ENCODE results near the gene AGAP1. TPM values are rescaled to one million over a fixed set of nuclear protein-coding genes. Genes with fewer than 3 reads are reported as not detected.

AGAP1 gene
- total RNA-seq, 6 experiments from 2014 or later: 8.1 to 11.2 (median 9.8) TPM

GRCh38 chr2:235501673-235502031 lies 7.8 kb downstream of the AGAP1 start:
- ATAC-seq (no peak), DNase-seq (no peak)
- Histone ChIP-seq H3K27ac (no peak overlapping the region), H3K9me3 (no peaks in the 10 kb centered on the region), H3K27me3 (no peaks in the 10 kb centered on the region), H3K4me3 (no peak overlapping the region), H3K36me3 (no peaks in the 10 kb centered on the region), H3K4me1 (peaks cover 0 to 17% (median 3%) of the 10 kb centered on the region in 4 donors)
- intact Hi-C loops (cut with DNase I): no loop called here
- 39% methylated on average over 7 of the region's 7 CpGs for WGBS (ENCODE audit: insufficient coverage, low coverage, low lambda C conversion rate, missing lambda C conversion rate)
- TF ChIP-seq, protein P1, sequence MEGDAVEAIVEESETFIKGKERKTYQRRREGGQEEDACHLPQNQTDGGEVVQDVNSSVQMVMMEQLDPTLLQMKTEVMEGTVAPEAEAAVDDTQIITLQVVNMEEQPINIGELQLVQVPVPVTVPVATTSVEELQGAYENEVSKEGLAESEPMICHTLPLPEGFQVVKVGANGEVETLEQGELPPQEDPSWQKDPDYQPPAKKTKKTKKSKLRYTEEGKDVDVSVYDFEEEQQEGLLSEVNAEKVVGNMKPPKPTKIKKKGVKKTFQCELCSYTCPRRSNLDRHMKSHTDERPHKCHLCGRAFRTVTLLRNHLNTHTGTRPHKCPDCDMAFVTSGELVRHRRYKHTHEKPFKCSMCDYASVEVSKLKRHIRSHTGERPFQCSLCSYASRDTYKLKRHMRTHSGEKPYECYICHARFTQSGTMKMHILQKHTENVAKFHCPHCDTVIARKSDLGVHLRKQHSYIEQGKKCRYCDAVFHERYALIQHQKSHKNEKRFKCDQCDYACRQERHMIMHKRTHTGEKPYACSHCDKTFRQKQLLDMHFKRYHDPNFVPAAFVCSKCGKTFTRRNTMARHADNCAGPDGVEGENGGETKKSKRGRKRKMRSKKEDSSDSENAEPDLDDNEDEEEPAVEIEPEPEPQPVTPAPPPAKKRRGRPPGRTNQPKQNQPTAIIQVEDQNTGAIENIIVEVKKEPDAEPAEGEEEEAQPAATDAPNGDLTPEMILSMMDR (IDR thresholded peaks at IDR 0.05): no peak
- no peak for TF ChIP-seq POLR2A (IDR thresholded peaks at IDR 0.05)

DNA sequence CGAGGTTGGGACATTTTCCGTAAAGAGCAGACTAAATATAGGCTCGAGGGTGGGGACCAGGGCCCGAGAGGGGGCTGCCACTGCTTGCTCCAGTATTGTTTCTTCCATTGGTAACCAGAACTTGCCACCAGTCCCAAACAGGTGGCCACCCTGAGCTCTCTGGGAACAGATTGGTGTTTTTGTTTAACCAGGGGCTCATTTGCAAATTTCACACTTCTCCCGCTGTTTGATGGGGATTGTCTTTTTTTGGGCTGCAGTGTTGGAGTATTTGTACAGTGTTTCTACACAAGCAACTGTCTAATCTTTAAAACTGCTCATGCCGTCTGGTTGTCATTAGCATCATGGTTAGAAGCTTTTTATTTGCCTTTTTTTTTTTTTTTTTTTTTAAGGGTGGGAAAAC lies 8.5 kb downstream of the AGAP1 start:
- no peaks in the 10 kb centered on the region for H3K9me3 ChIP-seq
- H3K4me3 ChIP-seq: no peak overlapping the region
- TF ChIP-seq, protein P1 (IDR thresholded peaks at IDR 0.05): no peak
- no peak for TF ChIP-seq POLR2A (IDR thresholded peaks at IDR 0.05)
- H3K36me3 ChIP-seq: no peaks in the 10 kb centered on the region
- peaks cover 0 to 17% (median 3%) of the 10 kb centered on the region in 4 donors for H3K4me1 ChIP-seq
- 58% methylated on average over 6 of the region's 6 CpGs for WGBS (ENCODE audit: insufficient coverage, low coverage, low lambda C conversion rate, missing lambda C conversion rate)
- ATAC-seq (no peak), DNase-seq (no peak)
- intact Hi-C loops (cut with DNase I): no loop called here
- H3K27ac ChIP-seq: no peak overlapping the region
- no peaks in the 10 kb centered on the region for H3K27me3 ChIP-seq

DNA sequence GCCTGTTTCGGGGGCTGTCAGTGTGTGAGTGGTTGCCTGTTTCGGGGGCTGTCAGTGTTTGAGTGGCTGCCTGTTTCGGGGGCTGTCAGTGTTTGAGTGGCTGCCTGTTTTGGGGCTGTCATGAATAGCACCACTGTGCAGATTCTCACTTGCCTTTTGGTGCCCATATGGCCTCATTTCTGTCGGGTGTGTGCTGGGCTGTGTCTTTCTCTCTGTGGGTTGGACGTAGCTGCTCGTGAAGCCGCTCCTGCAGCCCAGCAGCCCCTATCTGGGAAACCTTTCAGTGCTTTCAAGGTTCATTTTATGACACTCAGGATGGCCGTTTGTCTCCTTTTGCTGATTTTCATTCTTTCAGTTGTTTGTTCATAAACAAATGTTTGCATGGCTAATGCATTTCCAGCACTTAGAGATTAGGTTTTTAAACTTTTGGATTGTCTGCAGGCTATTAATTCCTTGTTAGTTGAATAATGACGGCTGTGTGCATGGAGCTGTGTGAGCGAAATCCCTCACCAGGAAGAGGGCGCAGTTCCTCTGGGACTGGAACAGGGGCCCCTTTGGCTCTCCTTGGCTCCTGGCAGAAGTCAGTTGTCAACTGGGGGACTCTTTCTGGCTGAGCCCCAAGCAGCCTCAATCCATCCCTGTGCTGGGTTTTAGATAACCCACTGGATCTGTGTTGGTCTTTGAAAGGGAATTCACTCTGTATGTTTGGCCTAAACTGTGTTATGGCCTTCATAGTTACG lies 10.8 kb downstream of the AGAP1 start:
- TF ChIP-seq, protein P1 (IDR thresholded peaks at IDR 0.05): no peak
- TF ChIP-seq POLR2A (IDR thresholded peaks at IDR 0.05): no peak
- Histone ChIP-seq H3K4me1 (peaks cover 0 to 17% (median 3%) of the 10 kb centered on the region in 4 donors), H3K36me3 (no peaks in the 10 kb centered on the region), H3K27me3 (no peaks in the 10 kb centered on the region), H3K27ac (peak overlapping the region in 2 of 3 donors; percentile 33 to 56), H3K4me3 (no peak overlapping the region), H3K9me3 (no peaks in the 10 kb centered on the region)
- peak in 1 of 4 donors; percentile 12 for ATAC-seq
- 68% methylated on average over 4 of the region's 12 CpGs for WGBS (ENCODE audit: insufficient coverage, low coverage, low lambda C conversion rate, missing lambda C conversion rate)
- no peak for DNase-seq
- intact Hi-C loops (cut with DNase I): no loop called here

GRCh38 chr2:235505181-235505741 lies 11.4 kb downstream of the AGAP1 start:
- H3K27ac ChIP-seq: peak overlapping the region; percentile 12 to 56 (median 33)
- H3K4me3 ChIP-seq: no peak overlapping the region
- WGBS (ENCODE audit: insufficient coverage, low coverage, low lambda C conversion rate, missing lambda C conversion rate): 14% methylated on average over 4 of the region's 7 CpGs
- peak; percentile 76 to 87 (median 79) for DNase-seq
- TF ChIP-seq, protein P1 (IDR thresholded peaks at IDR 0.05): no peak
- no peak for TF ChIP-seq POLR2A (IDR thresholded peaks at IDR 0.05)
- H3K36me3 ChIP-seq: no peaks in the 10 kb centered on the region
- H3K9me3 ChIP-seq: no peaks in the 10 kb centered on the region
- intact Hi-C loops (cut with DNase I): no loop called here
- H3K27me3 ChIP-seq: no peaks in the 10 kb centered on the region
- H3K4me1 ChIP-seq: peaks cover 0 to 17% (median 3%) of the 10 kb centered on the region in 4 donors
- ATAC-seq: peak; percentile 93 to 95 (median 94)

Data from right lobe of liver (tissue), 6 donors.